ENCODE results near the gene CUEDC2. TPM values are rescaled to one million over a fixed set of nuclear protein-coding genes. Genes with fewer than 3 reads are reported as not detected.

CUEDC2 gene
- total and polyA plus RNA-seq, 10 donors, result 35.3 to 59.1 (median 44.7) TPM

- intact Hi-C loops (cut with DNase I; ENCODE audit: low total_unique reads), result no loop called here
- 93 to 95% (median 95%) methylated on average over 12 of the region's 12 CpGs for WGBS, 5 donors
- Histone ChIP-seq H3K27ac (no peak overlapping the region), H3K27me3 (replicated peaks in 1 of 7) (no peaks in the 10 kb centered on the region), H3K36me3 (peaks cover 0 to 100% (median 98%) of the 10 kb centered on the region in 6 donors), H3K9me3 (no peaks in the 10 kb centered on the region), H3K4me3 (no peak overlapping the region), H3K4me1 (no peaks in the 10 kb centered on the region)
- no peak for TF ChIP-seq CTCF (IDR thresholded peaks at IDR 0.05 in 8 of 11, conservative IDR thresholded peaks at IDR 0.05 in 3 of 11)
- DNase-seq, result no peak
These were observed 55.5 kb downstream of the CUEDC2 start for GRCh38 chr10:102376901-102377300.

GRCh38 chr10:102375867-102376266, 56.5 kb downstream of the CUEDC2 start:
- H3K36me3 ChIP-seq, result peaks cover 4 to 100% (median 99%) of the 10 kb centered on the region in 6 donors
- no peak for TF ChIP-seq POLR2AphosphoS5 (IDR thresholded peaks at IDR 0.05)
- TF ChIP-seq POLR2A (IDR thresholded peaks at IDR 0.05), result no peak
- no peak for TF ChIP-seq CTCF (IDR thresholded peaks at IDR 0.05 in 8 of 11, conservative IDR thresholded peaks at IDR 0.05 in 3 of 11)
- no peak for DNase-seq
- WGBS, 5 donors, result 83 to 96% (median 90%) methylated on average over 2 of the region's 2 CpGs
- intact Hi-C loops (cut with DNase I; ENCODE audit: low total_unique reads), result no loop called here
- no peaks in the 10 kb centered on the region for H3K4me1 ChIP-seq
- no peaks in the 10 kb centered on the region for H3K9me3 ChIP-seq
- H3K4me3 ChIP-seq, result no peak overlapping the region
- H3K27ac ChIP-seq, result no peak overlapping the region
- no peaks in the 10 kb centered on the region for H3K27me3 ChIP-seq (replicated peaks in 1 of 7)

- H3K36me3 ChIP-seq, result peaks cover 7 to 100% (median 99%) of the 10 kb centered on the region in 6 donors
- 82 to 95% (median 94%) methylated on average over 7 of the region's 7 CpGs for WGBS, 5 donors
- intact Hi-C loops (cut with DNase I; ENCODE audit: low total_unique reads), result no loop called here
- no peak overlapping the region for H3K27ac ChIP-seq
- no peaks in the 10 kb centered on the region for H3K9me3 ChIP-seq
- H3K4me1 ChIP-seq, result no peaks in the 10 kb centered on the region
- DNase-seq, result no peak
- TF ChIP-seq POLR2A (IDR thresholded peaks at IDR 0.05), result no peak
- TF ChIP-seq POLR2AphosphoS5 (IDR thresholded peaks at IDR 0.05), result no peak
- TF ChIP-seq CTCF (IDR thresholded peaks at IDR 0.05 in 8 of 11, conservative IDR thresholded peaks at IDR 0.05 in 3 of 11), result no peak
- H3K27me3 ChIP-seq (replicated peaks in 1 of 7), result no peaks in the 10 kb centered on the region
- no peak overlapping the region for H3K4me3 ChIP-seq
These were observed 57.1 kb downstream of the CUEDC2 start for GRCh38 chr10:102375250-102375649.

Small RNA genes within 50 kb of the gene (microRNA-seq; reads per million reads assigned to microRNA genes)
- gene MIR146B, result 2,081 to 5,358 (median 4,529) reads per million in 3 donors

Small RNA genes within 50 kb of the gene (small RNA-seq; reads per million reads assigned to genes)
- 3,370 to 4,350 (median 3,432) reads per million in 4 donors for gene MIR146B

Other genes with a start within 250 kb of the CUEDC2 start
- gene ELOVL3, start 206.3 kb downstream of the CUEDC2 start, total RNA-seq, result 1 to 10 TPM in 1 of 7 donors, under 1 TPM in 4, not detected in 2; 0.26 to 2.0 (median 0.64) TPM
- gene ELOVL3, start 206.3 kb downstream of the CUEDC2 start, polyA plus RNA-seq, result 1 to 10 TPM in 2 of 3 donors, under 1 TPM in 1; 0.08 to 1.1 (median 1.1) TPM
- gene PITX3, start 191.1 kb downstream of the CUEDC2 start, total RNA-seq, result not detected
- not detected for gene PITX3, start 191.1 kb downstream of the CUEDC2 start, polyA plus RNA-seq
- gene GBF1, start 187.0 kb downstream of the CUEDC2 start, total RNA-seq, result 10 to 100 TPM; 36.4 to 42.1 (median 41.3) TPM
- gene GBF1, start 187.0 kb downstream of the CUEDC2 start, polyA plus RNA-seq, result 10 to 100 TPM in 1 of 3 donors, 1 to 10 TPM in 2; 5.8 to 11.5 (median 7.3) TPM
- gene NFKB2, start 36.9 kb downstream of the CUEDC2 start, total RNA-seq, result 100 to 1,000 TPM in 3 of 7 donors, 10 to 100 TPM in 4; 51.6 to 161 (median 75.2) TPM
- 10 to 100 TPM; 34.7 to 55.2 (median 51.9) TPM for gene NFKB2, start 36.9 kb downstream of the CUEDC2 start, polyA plus RNA-seq
- 1 to 10 TPM in 6 of 7 donors, under 1 TPM in 1; 0.59 to 2.5 (median 1.3) TPM for gene PSD, start 13.8 kb downstream of the CUEDC2 start, total RNA-seq
- gene PSD, start 13.8 kb downstream of the CUEDC2 start, polyA plus RNA-seq, result 1 to 10 TPM in 2 of 3 donors, under 1 TPM in 1; 0.65 to 1.1 (median 1.0) TPM
- gene FBXL15, start 11.7 kb downstream of the CUEDC2 start, total RNA-seq, result 10 to 100 TPM; 16.7 to 27.9 (median 22.8) TPM
- 10 to 100 TPM; 17.6 to 28.7 (median 23.6) TPM for gene FBXL15, start 11.7 kb downstream of the CUEDC2 start, polyA plus RNA-seq
- under 1 TPM in 4 of 7 donors, not detected in 3; 0.33 to 0.77 (median 0.47) TPM for gene C10orf95, start 19.0 kb upstream of the CUEDC2 start, total RNA-seq
- under 1 TPM; 0.06 to 0.33 (median 0.18) TPM for gene C10orf95, start 19.0 kb upstream of the CUEDC2 start, polyA plus RNA-seq
- 10 to 100 TPM; 64.0 to 90.8 (median 76.7) TPM for gene ACTR1A, start 70.1 kb upstream of the CUEDC2 start, total RNA-seq
- 10 to 100 TPM; 25.5 to 54.3 (median 34.7) TPM for gene ACTR1A, start 70.1 kb upstream of the CUEDC2 start, polyA plus RNA-seq
- gene SUFU, start 71.4 kb upstream of the CUEDC2 start, total RNA-seq, result 10 to 100 TPM; 11.4 to 21.9 (median 15.1) TPM
- 1 to 10 TPM; 2.0 to 6.3 (median 2.8) TPM for gene SUFU, start 71.4 kb upstream of the CUEDC2 start, polyA plus RNA-seq
- gene TRIM8, start 211.9 kb upstream of the CUEDC2 start, total RNA-seq, result 100 to 1,000 TPM in 2 of 7 donors, 10 to 100 TPM in 5; 86.3 to 116 (median 94.9) TPM
- 10 to 100 TPM; 23.5 to 37.6 (median 27.0) TPM for gene TRIM8, start 211.9 kb upstream of the CUEDC2 start, polyA plus RNA-seq

All from spleen (tissue), 11 donors.